Neutrophil (primary cell): Measurements from ENCODE around the gene PDLIM5.

ENCODE experiments used
- H3K27ac ChIP-seq: fragments of 200-600 bp; sonication (generic); 2 replicates; pipeline ENCODE4 v1.5.1; 2016; ENCODE audit warnings: mild to moderate bottlenecking, moderate library complexity
- H3K27me3 ChIP-seq: fragments of 200-600 bp; sonication (generic); 2 replicates; pipeline ENCODE4 v1.6.0; 2016; ENCODE audit warnings: mild to moderate bottlenecking
- H3K36me3 ChIP-seq: fragments of 200-600 bp; sonication (generic); 2 replicates; pipeline ENCODE4 v1.5.1; 2017
- H3K4me1 ChIP-seq, 2 experiments: fragments of 200-600 bp in 1 of 2; sonication (generic) in 1 of 2; 1 replicate in 1 of 2; 2 replicates in 1 of 2; pipeline versions ENCODE4 v1.5.1 to v1.6.1; 2013 to 2016; ENCODE audit warnings: low read depth in 1 of 2, low read length in 1 of 2, mild to moderate bottlenecking in 1 of 2, moderate library complexity in 1 of 2; ENCODE audit not compliant: control insufficient read depth in 1 of 2, insufficient read depth in 1 of 2
- H3K4me3 ChIP-seq, 2 experiments: fragments of 200-600 bp in 1 of 2; sonication (generic) in 1 of 2; 1 replicate in 1 of 2; 2 replicates in 1 of 2; pipeline ENCODE4 v1.5.1; 2013 to 2016; ENCODE audit warnings: low read depth in 1 of 2, low read length in 1 of 2, mild to moderate bottlenecking in 1 of 2, moderate library complexity in 1 of 2
- H3K9me3 ChIP-seq: fragments of 200-600 bp; sonication (generic); 2 replicates; pipeline ENCODE4 v1.5.1; 2016
- TF ChIP-seq, protein P1 (sequence below): fragments of 200-600 bp; sonication (generic); IDR thresholded peaks from 2 replicates; pipeline ENCODE4 v1.5.1; 2016; ENCODE audit warnings: antibody characterized with exemption

Gene PDLIM5

DNA sequence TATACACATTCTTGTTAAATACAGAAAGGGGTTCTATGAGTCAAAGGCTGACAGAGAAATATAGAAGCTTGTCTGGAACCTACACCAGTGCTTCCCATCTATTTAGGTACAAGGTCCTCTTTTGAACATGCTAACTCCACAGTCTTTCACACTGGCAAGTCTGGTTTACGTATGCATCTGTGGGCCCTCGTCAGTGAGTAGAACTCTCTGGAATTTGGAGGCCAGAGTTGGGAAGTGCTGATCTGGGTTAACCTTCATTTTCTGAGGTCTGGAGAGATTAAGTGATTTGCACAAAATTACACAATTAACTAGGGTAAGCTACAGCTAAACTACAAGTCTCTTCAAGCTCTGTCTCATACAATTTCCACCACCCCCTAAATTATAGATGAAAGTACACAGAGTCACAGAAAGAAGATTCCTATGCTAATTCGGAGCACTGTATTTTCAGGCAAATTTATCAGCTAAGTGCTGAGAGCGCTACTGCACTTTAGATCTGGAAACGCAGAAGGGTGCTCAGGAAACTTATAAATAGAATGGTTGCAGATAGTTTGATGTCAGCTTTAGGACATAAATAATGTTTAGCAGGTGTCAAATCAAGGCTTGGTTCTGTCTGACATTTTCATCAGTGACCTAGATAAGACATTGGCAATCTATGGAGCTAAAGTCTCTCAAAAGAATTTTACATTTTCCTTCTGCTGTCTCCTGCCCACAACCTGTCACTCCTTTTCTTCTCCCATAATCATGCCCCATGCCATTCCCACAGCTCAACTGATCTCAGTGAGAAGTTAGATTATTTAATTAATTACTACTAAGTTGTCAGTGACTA, 43.0 kb upstream of the PDLIM5 start:
- Histone ChIP-seq H3K36me3 (no peaks in the 10 kb centered on the region), H3K4me1 (no peaks in the 10 kb centered on the region), H3K27me3 (no peaks in the 10 kb centered on the region), H3K9me3 (no peaks in the 10 kb centered on the region), H3K4me3 (no peak overlapping the region), H3K27ac (no peak overlapping the region)
- TF ChIP-seq, protein P1, sequence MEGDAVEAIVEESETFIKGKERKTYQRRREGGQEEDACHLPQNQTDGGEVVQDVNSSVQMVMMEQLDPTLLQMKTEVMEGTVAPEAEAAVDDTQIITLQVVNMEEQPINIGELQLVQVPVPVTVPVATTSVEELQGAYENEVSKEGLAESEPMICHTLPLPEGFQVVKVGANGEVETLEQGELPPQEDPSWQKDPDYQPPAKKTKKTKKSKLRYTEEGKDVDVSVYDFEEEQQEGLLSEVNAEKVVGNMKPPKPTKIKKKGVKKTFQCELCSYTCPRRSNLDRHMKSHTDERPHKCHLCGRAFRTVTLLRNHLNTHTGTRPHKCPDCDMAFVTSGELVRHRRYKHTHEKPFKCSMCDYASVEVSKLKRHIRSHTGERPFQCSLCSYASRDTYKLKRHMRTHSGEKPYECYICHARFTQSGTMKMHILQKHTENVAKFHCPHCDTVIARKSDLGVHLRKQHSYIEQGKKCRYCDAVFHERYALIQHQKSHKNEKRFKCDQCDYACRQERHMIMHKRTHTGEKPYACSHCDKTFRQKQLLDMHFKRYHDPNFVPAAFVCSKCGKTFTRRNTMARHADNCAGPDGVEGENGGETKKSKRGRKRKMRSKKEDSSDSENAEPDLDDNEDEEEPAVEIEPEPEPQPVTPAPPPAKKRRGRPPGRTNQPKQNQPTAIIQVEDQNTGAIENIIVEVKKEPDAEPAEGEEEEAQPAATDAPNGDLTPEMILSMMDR = no peak

DNA sequence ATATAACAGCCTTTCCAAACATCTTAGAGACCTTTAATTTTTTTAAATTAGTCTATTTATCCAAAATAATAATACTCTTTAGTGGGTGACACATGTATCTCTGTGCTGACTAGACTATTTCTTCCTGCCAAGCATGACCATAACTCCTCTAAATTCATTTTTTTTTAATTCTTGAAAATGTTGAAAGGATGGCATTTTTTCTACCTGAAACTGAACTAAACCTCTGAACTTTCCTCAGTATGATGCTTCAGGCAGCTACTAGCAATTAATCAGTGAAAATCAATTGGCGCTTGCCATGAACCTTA, 42.4 kb upstream of the PDLIM5 start:
- Histone ChIP-seq H3K4me1 (no peaks in the 10 kb centered on the region), H3K36me3 (no peaks in the 10 kb centered on the region), H3K4me3 (no peak overlapping the region), H3K27ac (no peak overlapping the region), H3K27me3 (no peaks in the 10 kb centered on the region), H3K9me3 (no peaks in the 10 kb centered on the region)
- TF ChIP-seq, protein P1 = no peak

DNA sequence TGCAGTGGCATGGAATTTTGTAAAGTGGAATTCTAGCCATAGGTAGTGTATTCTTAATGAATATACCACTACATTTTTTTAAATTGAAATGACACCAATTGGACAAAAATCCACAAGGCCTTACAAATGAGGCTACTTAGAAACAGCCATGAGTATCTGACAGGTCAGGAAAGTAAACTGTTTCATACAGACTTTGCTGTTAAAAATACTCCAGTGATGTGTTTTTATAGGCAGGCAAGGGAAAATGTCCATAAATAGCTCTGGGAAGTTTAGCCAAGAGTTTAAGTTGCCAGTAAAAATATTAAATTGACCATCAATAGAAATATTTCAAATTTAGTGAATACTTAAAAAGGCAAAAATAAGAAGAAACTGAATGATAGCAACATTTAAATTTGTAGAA, 41.8 kb upstream of the PDLIM5 start:
- Histone ChIP-seq H3K4me1 (no peaks in the 10 kb centered on the region), H3K36me3 (no peaks in the 10 kb centered on the region), H3K27me3 (no peaks in the 10 kb centered on the region), H3K9me3 (no peaks in the 10 kb centered on the region), H3K4me3 (no peak overlapping the region), H3K27ac (no peak overlapping the region)
- TF ChIP-seq, protein P1 = no peak

DNA sequence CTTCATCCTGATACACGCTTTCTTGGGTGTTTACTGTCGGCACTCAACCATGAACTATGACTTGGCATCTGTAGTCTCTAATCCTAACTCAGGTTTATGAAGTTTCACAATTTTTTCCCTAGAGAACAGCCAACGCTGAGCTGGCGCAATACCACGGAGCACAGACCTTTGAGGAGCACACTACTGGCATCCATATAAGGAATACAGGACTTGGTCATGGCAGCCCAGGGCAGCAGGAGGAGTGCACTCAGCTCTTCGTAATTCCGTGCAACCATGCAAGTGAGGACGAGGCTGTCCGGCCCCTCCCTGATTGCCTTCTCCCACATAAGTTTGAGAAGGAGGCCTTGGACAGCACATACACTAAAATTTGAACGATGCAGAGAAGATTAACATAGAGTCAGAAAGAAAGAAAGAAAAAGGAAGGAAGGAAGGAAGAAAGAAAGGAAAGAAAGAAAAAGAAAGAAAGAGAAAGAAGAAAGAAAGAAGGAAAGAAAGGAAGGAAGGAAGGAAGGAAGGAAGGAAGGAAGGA, 41.0 kb upstream of the PDLIM5 start:
- Histone ChIP-seq H3K36me3 (no peaks in the 10 kb centered on the region), H3K4me1 (no peaks in the 10 kb centered on the region), H3K27ac (no peak overlapping the region), H3K9me3 (no peaks in the 10 kb centered on the region), H3K27me3 (no peaks in the 10 kb centered on the region), H3K4me3 (no peak overlapping the region)
- TF ChIP-seq, protein P1 = no peak

DNA sequence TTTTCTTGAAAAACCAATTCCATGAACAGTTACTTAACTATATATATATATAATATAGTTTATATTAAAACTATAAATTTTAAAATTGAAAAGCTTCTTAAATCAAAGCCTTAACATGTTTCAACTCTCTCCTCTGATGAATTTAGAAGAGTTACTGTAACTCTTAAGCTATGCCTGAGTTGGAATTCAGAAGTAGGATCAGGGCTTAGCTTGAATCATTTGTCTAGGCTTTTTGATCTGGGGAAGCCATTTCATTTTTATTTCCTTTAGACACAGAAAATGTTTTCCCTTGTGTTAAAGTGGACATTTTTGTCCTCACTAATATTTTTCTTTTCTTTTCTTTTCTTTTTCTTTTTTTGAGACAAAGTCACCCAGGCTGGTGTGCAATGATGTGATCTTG, 40.4 kb upstream of the PDLIM5 start:
- no peaks in the 10 kb centered on the region for H3K4me1 ChIP-seq
- no peaks in the 10 kb centered on the region for H3K27me3 ChIP-seq
- TF ChIP-seq, protein P1 = no peak
- H3K9me3 ChIP-seq = no peaks in the 10 kb centered on the region
- H3K27ac ChIP-seq = no peak overlapping the region
- H3K36me3 ChIP-seq = no peaks in the 10 kb centered on the region
- no peak overlapping the region for H3K4me3 ChIP-seq
